OCI-LY3 (cell line): Measurements from ENCODE around the gene CYB561A3.

ENCODE experiments used
- CTCF ChIP-seq: fragments of 200-600, 300-600 bp; sonication (generic); IDR thresholded peaks from 2 replicates; pipeline ENCODE4 v1.5.1; 2014; ENCODE audit warnings: antibody characterized with exemption, low read length, low read depth
- EZH2phosphoT487 ChIP-seq: fragments of 200-600 bp; shearing (Covaris generic); IDR thresholded peaks from 2 replicates; pipeline ENCODE4 v1.6.1; 2018; ENCODE audit warnings: antibody characterized with exemption, mixed run types, low read depth

DNA sequence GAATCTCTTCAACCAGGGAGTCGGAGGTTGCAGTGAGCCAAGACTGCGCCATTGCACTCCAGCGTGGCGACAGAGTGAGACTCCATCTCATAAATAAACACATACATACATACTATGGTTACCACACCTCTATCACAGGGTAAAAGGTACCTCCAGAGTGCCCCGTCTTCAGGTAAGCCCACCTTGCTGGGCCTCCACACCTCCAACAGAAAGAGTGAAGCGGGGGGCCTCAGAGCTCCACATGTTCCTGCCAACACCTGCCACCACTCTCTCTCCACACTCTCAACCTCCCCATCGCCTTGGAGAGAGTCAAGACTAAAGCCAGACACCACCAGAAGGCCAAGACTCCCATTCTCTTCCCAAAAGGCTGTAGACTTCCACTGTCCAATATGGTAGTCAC, 56.3 kb downstream of the CYB561A3 start:
- TF ChIP-seq CTCF, result no peak
- no peak for TF ChIP-seq EZH2phosphoT487
